GM18867 (cell line): ENCODE data around the gene TBC1D10A.

Source experiments
- ATAC-seq: cut with Tn5 transposase; IDR thresholded peaks from one replicate; pipeline ENCODE4 v1.9.1; 2021; ENCODE audit warnings: mild to moderate bottlenecking, moderate library complexity; ENCODE audit not compliant: unreplicated experiment

Gene TBC1D10A

GRCh38 chr22:30287648-30288418 is 38.9 kb downstream of the TBC1D10A start:
- ATAC-seq = no peak

- ATAC-seq = no peak
Measured at GRCh38 chr22:30286813-30287647, 39.7 kb downstream of the TBC1D10A start.

GRCh38 chr22:30286331-30286730 is 40.4 kb downstream of the TBC1D10A start:
- ATAC-seq = no peak

- no peak for ATAC-seq
Measured at GRCh38 chr22:30285846-30286200, 40.9 kb downstream of the TBC1D10A start.

DNA sequence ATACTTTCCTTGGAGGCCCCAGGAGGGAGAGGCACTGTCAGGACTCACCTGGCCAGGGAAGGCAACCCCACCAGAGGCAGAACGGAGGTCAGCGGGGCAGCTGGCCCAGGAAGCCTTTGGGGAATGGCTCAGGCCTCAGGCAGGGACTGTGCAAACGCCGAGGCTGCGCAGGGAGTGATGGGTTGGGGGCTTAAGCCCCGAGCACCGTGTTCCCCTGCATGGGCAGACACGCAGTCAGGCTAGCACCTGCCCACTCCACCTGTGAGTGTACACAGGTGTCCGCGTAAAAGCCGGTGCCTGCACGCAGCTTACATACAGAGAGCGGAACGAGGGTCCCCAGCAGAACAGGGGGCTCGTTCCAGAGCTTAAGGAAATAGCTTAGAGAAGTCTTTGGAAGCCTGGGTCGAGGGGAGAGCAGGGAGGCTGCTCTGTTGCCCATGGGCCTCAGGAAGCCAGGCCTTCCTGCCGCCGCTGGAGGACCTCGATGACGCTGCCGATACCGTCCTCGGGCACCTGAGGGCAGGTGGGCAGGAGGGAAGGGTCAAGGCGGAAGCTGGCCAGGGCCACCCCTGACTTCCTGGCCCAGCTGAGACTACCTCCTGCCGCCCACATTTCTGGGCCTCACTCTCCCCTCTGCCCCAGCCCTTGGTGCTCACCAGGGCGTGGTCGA is 41.4 kb downstream of the TBC1D10A start:
- no peak for ATAC-seq

GRCh38 chr22:30284666-30285065 is 42.1 kb downstream of the TBC1D10A start:
- no peak for ATAC-seq

DNA sequence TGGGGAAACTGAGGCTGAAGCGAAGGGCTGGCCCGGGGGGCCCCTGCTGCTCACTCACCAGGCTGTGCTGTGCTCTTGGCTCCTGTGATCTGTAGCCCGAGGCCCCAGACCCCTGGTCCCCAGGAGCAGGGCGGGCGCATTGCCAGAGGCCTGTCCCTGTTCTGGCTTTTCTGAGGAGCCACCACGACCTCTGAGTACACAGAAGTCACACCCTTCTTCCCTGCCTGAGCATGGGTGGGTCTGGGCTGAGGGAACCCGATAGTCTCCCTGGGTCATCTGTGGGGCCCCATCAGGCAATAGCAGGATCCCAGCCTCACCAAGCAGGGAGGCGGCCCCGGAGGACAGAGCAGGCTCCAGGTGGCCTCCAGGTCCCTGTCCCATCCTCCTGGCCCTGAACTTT is 42.6 kb downstream of the TBC1D10A start:
- ATAC-seq = no peak

DNA sequence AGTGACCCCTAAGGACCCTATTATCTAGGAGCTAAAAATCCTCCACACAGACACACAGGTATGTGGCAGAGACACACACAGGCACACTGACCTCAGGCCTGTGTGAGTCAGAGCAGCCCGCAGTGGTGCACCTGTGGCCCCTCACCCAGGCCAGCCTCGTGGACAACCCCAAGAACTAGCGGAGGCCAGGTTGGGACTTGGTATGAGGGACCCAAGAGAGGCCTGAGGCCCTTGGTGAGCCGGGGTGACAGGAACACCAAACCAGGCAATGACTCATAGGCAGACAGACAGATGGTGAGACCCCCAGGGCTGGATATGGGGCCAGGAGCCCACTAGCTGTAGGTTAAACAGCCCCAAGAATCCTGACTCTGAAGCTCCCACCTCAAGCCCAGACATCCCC is 43.4 kb downstream of the TBC1D10A start:
- no peak for ATAC-seq

- ATAC-seq = no peak
Measured at GRCh38 chr22:30282616-30283046, 44.1 kb downstream of the TBC1D10A start.

DNA sequence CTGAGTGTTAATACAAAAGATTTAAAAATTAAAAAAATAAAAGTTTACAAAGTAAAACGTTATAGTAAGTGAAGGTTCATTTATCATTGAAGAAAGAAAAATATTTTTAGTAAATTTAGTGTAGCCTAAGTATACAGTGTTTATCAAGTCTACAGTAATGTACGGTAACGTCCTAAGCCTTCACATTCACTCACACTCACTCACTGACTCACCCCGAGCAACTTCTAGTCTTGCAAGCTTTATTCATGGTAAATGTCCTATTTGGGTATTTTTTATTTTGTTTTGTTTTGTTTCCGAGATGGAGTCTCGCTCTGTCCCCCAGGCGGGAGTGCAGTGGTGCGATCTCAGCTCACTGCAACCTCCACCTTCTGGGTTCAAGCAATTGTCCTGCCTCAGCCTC is 46.2 kb downstream of the TBC1D10A start:
- no peak for ATAC-seq

- no peak for ATAC-seq
Measured at GRCh38 chr22:30279932-30280331, 46.8 kb downstream of the TBC1D10A start.

DNA sequence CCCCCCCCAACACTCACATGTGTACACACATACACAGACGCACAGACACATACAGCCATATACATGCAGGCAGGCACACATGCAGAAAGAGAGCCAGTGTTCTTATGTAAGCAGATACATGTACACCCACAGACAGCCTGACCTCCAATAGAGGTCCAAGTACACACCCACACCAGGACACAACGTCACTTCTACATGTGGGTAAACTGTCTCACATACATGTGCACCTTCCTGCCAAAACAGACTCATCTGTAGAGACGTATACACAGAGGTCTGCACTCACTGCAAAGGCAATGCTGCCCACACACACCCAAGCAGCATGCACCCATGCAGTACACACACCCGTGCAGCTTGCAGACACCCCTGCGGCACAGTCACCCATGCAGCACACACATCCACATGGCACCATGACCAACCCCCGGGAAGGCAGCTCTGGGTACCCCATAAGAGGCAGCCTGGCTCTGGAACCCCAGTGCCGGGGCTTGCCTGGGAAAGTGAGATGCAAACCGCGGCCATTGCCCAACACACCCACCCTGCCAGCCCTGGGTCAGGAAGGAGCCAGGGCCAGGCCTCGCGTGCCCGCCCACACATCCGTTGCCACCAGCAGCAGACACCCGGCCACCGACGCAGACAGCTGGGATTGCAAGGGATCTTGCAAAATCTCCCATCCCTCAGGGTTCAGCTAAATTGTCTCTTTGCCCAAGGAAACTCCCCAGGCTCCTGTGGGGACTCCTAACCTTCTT is 47.5 kb downstream of the TBC1D10A start:
- no peak for ATAC-seq

- ATAC-seq = no peak
Measured at GRCh38 chr22:30277547-30278344, 49.0 kb downstream of the TBC1D10A start.

DNA sequence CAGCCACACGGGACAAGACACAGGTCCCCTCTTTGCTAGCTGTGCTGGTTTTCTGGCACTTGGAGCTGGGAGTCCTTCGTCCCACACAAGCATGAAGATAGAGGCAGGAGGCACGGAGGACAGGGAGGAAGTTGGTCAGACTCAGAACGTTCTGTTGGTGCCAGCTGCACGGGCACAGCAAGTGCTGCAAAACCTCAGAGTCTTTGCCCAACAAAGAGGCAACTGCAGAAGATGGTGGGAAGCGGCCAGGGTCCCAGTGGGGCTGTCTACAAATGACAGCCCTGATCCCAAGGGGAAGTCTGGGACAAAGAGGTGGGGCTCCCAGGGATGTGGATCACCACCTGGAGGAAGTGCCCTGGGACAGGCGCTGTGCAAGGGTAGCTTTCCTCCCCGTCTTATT is 50.7 kb downstream of the TBC1D10A start:
- ATAC-seq = no peak

DNA sequence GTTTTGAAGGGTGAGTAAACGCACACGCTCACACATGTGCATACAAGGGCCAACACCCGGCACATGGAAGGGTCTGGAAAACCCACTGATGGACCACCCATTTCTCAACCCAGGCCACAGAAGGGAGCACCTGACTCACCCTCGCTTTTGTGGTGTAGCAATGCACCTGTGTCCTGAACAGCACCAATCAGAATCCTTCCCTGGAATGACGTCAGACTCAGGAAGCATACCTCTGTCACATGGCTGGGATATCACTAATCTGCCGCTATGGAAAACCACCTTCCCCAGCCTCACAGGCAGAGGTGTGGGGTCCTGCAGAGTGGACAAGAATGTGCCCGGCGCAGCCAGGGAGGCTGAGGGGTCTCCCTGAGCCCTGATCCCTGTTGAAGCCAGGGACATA is 51.1 kb downstream of the TBC1D10A start:
- no peak for ATAC-seq

GRCh38 chr22:30274437-30274812 is 52.3 kb downstream of the TBC1D10A start:
- no peak for ATAC-seq

DNA sequence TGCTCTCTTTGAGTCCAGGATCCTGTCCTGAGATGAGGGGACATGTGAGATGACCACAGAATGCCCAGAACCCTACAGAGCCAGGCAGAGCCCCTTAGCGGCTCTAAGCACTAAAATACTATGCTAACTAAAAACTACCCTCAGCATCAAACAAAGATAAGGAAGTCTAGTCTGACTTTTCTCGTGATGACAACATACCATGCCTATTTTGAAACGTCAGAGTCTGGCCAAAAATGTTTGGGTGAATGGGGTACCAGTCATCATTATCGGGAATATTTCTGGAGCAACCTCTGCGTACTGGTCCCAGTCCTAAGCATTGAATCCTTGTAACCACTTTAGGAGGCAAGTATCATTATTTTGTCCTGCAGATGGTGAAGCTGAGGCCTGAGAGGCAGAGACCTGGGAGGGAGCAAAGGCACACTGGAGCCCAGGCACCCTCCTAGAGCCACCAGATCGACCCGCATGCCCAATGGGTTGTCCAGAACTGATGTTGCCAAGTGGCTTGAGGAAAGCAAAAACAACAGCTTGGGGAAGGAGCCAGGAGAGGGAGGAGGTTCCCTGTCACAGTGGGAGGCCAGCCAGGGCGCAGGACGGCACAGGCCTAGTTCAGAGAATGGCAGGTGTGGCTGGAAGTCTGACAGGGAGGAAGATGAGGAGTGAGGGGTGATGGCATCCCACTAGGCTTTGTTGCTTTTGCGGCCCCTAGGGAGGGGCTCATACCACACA is 52.9 kb downstream of the TBC1D10A start:
- no peak for ATAC-seq

- ATAC-seq = no peak
Measured at GRCh38 chr22:30272781-30273601, 53.8 kb downstream of the TBC1D10A start.

GRCh38 chr22:30270832-30271231 is 55.9 kb downstream of the TBC1D10A start:
- no peak for ATAC-seq
